Neuronal stem cell (in vitro differentiated cells): Measurements from ENCODE around the gene SPIN1.

Experiments
- DNase-seq: peaks from one replicate; pipeline ENCODE4 v3.0.0-alpha.2; 2013; ENCODE audit warnings: low spot score
- H2AFZ ChIP-seq: one replicate; pipeline ENCODE4 v1.6.1; 2013; ENCODE audit warnings: mild to moderate bottlenecking, low read length, inconsistent platforms
- H2AK5ac ChIP-seq: 2 replicates; pipeline ENCODE4 v1.6.1; 2013; ENCODE audit warnings: low read depth, mild to moderate bottlenecking, inconsistent platforms, low read length, moderate library complexity, mixed read lengths
- H2BK120ac ChIP-seq: 2 replicates; pipeline ENCODE4 v1.6.1; 2013; ENCODE audit warnings: low read depth, mild to moderate bottlenecking, inconsistent platforms, low read length, moderate library complexity, mixed read lengths
- H2BK12ac ChIP-seq: one replicate; pipeline ENCODE4 v1.6.1; 2013; ENCODE audit warnings: low read length, inconsistent platforms
- H2BK15ac ChIP-seq: 2 replicates; pipeline ENCODE4 v1.6.1; 2013; ENCODE audit warnings: mild to moderate bottlenecking, low read length, inconsistent platforms, mixed read lengths
- H2BK5ac ChIP-seq: one replicate; pipeline ENCODE4 v1.6.1; 2013; ENCODE audit warnings: inconsistent platforms, mild to moderate bottlenecking, low read length, moderate library complexity
- H3K14ac ChIP-seq: one replicate; pipeline ENCODE4 v1.6.1; 2013; ENCODE audit warnings: low read length, inconsistent platforms
- H3K18ac ChIP-seq: 2 replicates; pipeline ENCODE4 v1.6.1; 2013; ENCODE audit warnings: low read length, inconsistent platforms
- H3K23ac ChIP-seq: 2 replicates; pipeline ENCODE4 v1.6.1; 2013; ENCODE audit warnings: low read depth, mild to moderate bottlenecking, mixed read lengths, low read length, inconsistent platforms; ENCODE audit not compliant: poor library complexity
- H3K27ac ChIP-seq: replicated peaks from 3 replicates; pipeline ENCODE4 v1.5.1; 2013; ENCODE audit warnings: low read length, inconsistent platforms
- H3K27me3 ChIP-seq, 3 experiments: 2 replicates each; pipeline ENCODE4 v1.6.1; 2013; ENCODE audit warnings: low read length in 3 of 3, mild to moderate bottlenecking in 2 of 3, inconsistent platforms in 1 of 3, low read depth in 1 of 3, mixed read lengths in 1 of 3, moderate library complexity in 1 of 3; ENCODE audit not compliant: control insufficient read depth in 3 of 3, insufficient read depth in 3 of 3
- H3K36me3 ChIP-seq, 2 donors: replicated peaks in 1 of 2; 2 replicates each; pipeline ENCODE4 v1.6.1; 2013; ENCODE audit warnings: low read length in 2 of 2; ENCODE audit not compliant: control insufficient read depth in 2 of 2, insufficient read depth in 2 of 2
- H3K4ac ChIP-seq: 2 replicates; pipeline ENCODE4 v1.6.1; 2013; ENCODE audit warnings: inconsistent platforms, mild to moderate bottlenecking, low read length, moderate library complexity
- H3K4me1 ChIP-seq, 2 donors: 1 replicate in 1 of 2; 2 replicates in 1 of 2; pipeline ENCODE4 v1.6.1; 2013; ENCODE audit warnings: low read length in 2 of 2, low read depth in 1 of 2; ENCODE audit not compliant: control insufficient read depth in 2 of 2, insufficient read depth in 1 of 2
- H3K4me2 ChIP-seq: one replicate; pipeline ENCODE4 v1.6.1; 2013; ENCODE audit warnings: mild to moderate bottlenecking, low read length, inconsistent platforms; ENCODE audit not compliant: insufficient read depth, poor library complexity, severe bottlenecking
- H3K4me3 ChIP-seq, 2 donors: 2 replicates each; pipeline ENCODE4 v1.5.1; 2013; ENCODE audit warnings: low read length in 2 of 2, mild to moderate bottlenecking in 2 of 2, inconsistent platforms in 1 of 2, moderate library complexity in 1 of 2
- H3K79me1 ChIP-seq: one replicate; pipeline ENCODE4 v1.6.1; 2013; ENCODE audit warnings: low read depth, mild to moderate bottlenecking, inconsistent platforms, low read length, moderate library complexity
- H3K9ac ChIP-seq: one replicate; pipeline ENCODE4 v1.6.1; 2013; ENCODE audit warnings: mild to moderate bottlenecking, low read depth, low read length, inconsistent platforms; ENCODE audit not compliant: poor library complexity
- H3K9me3 ChIP-seq, 2 donors: replicated peaks in 1 of 2; 2 replicates each; pipeline versions ENCODE3 to v1.6.1; 2013; ENCODE audit warnings: low read length in 2 of 2, mild to moderate bottlenecking in 2 of 2, inconsistent platforms in 1 of 2, low read depth in 1 of 2, mixed read lengths in 1 of 2, moderate library complexity in 1 of 2; ENCODE audit not compliant: control insufficient read depth in 2 of 2, insufficient read depth in 1 of 2
- H4K8ac ChIP-seq: one replicate; pipeline ENCODE4 v1.6.1; 2013; ENCODE audit warnings: low read depth, mild to moderate bottlenecking, inconsistent platforms, low read length, moderate library complexity
- H4K91ac ChIP-seq: one replicate; pipeline ENCODE4 v1.6.1; 2013; ENCODE audit warnings: low read length, low read depth, mild to moderate bottlenecking, inconsistent platforms; ENCODE audit not compliant: poor library complexity
- WGBS, 2 donors: extraction: QIAGEN DNeasy Blood & Tissue Kit; methylation state at CpG; one replicate each; pipeline ENCODE4 v1.1.7; 2013; ENCODE audit warnings: missing lambda C conversion rate in 2 of 2, mixed read lengths in 1 of 2; ENCODE audit not compliant: insufficient read length in 2 of 2, insufficient replicate concordance in 1 of 2; ENCODE audit errors: extremely low coverage in 2 of 2; 5-methylcytosine and 5-hydroxymethylcytosine counted together

SPIN1 gene

GRCh38 chr9:88503845-88504764 is 115.9 kb downstream of the SPIN1 start:
- peak overlapping the region; percentile 4 for H2AK5ac ChIP-seq
- no peak overlapping the region for H3K14ac ChIP-seq
- no peak overlapping the region for H2AFZ ChIP-seq
- peak overlapping the region; percentile 50 for H2BK12ac ChIP-seq
- no peak overlapping the region for H2BK120ac ChIP-seq
- no peak overlapping the region for H3K23ac ChIP-seq
- H4K8ac ChIP-seq, result no peak overlapping the region
- H3K4me2 ChIP-seq, result no peak overlapping the region
- no peak overlapping the region for H2BK15ac ChIP-seq
- WGBS, 2 donors, result 100% methylated on average over 1 to 5 of the region's 17 CpGs
- no peaks in the 10 kb centered on the region for H3K79me1 ChIP-seq
- no peak overlapping the region for H3K4ac ChIP-seq
- peaks cover 0 to 7% of the 10 kb centered on the region in 2 donors for H3K4me1 ChIP-seq
- peak overlapping the region in 1 of 2 donors; percentile 68 for H3K4me3 ChIP-seq
- peaks cover 0 to 7% of the 10 kb centered on the region in 2 donors for H3K9me3 ChIP-seq
- H3K9ac ChIP-seq, result peak overlapping the region; percentile 74
- no peak overlapping the region for H3K27ac ChIP-seq
- no peak for DNase-seq
- H3K18ac ChIP-seq, result no peak overlapping the region
- H2BK5ac ChIP-seq, result no peak overlapping the region
- peak overlapping the region; percentile 3 for H4K91ac ChIP-seq
- no peaks in the 10 kb centered on the region for H3K27me3 ChIP-seq
- no peaks in the 10 kb centered on the region for H3K36me3 ChIP-seq

GRCh38 chr9:88508326-88508725 is 120.1 kb downstream of the SPIN1 start:
- Histone ChIP-seq H3K9ac (no peak overlapping the region), H2BK15ac (no peak overlapping the region), H3K23ac (no peak overlapping the region), H3K27me3 (no peaks in the 10 kb centered on the region), H3K27ac (no peak overlapping the region), H4K91ac (no peak overlapping the region), H3K14ac (no peak overlapping the region), H3K4me3 (no peak overlapping the region), H2AFZ (no peak overlapping the region), H3K4me2 (no peak overlapping the region), H3K4ac (no peak overlapping the region), H2BK5ac (no peak overlapping the region), H3K18ac (no peak overlapping the region), H2BK120ac (no peak overlapping the region), H3K9me3 (peaks cover 0 to 7% of the 10 kb centered on the region in 2 donors), H2AK5ac (no peak overlapping the region), H3K79me1 (no peaks in the 10 kb centered on the region), H3K36me3 (no peaks in the 10 kb centered on the region), H2BK12ac (no peak overlapping the region), H4K8ac (no peak overlapping the region), H3K4me1 (no peaks in the 10 kb centered on the region)
- WGBS, 2 donors, result no CpG with 5 or more reads among the region's 2 CpGs
- no peak for DNase-seq

- no peak overlapping the region for H3K4me2 ChIP-seq
- H3K4me3 ChIP-seq, result no peak overlapping the region
- H3K36me3 ChIP-seq, result no peaks in the 10 kb centered on the region
- H3K9me3 ChIP-seq, result peaks cover 0 to 1% of the 10 kb centered on the region in 2 donors
- no peak overlapping the region for H3K4ac ChIP-seq
- DNase-seq, result no peak
- no peak overlapping the region for H3K9ac ChIP-seq
- no peaks in the 10 kb centered on the region for H3K4me1 ChIP-seq
- no peak overlapping the region for H2BK15ac ChIP-seq
- H2AK5ac ChIP-seq, result no peak overlapping the region
- H2BK12ac ChIP-seq, result no peak overlapping the region
- H3K23ac ChIP-seq, result no peak overlapping the region
- no peak overlapping the region for H2AFZ ChIP-seq
- H2BK5ac ChIP-seq, result no peak overlapping the region
- no peaks in the 10 kb centered on the region for H3K27me3 ChIP-seq
- H3K14ac ChIP-seq, result no peak overlapping the region
- no peak overlapping the region for H3K27ac ChIP-seq
- no peak overlapping the region for H4K8ac ChIP-seq
- WGBS, 2 donors, result 100% methylated on average over 1 to 2 of the region's 4 CpGs
- H2BK120ac ChIP-seq, result no peak overlapping the region
- H4K91ac ChIP-seq, result no peak overlapping the region
- H3K79me1 ChIP-seq, result no peaks in the 10 kb centered on the region
- H3K18ac ChIP-seq, result no peak overlapping the region
Measured at GRCh38 chr9:88511906-88512305, 123.7 kb downstream of the SPIN1 start.

GRCh38 chr9:88514247-88514646 is 126.0 kb downstream of the SPIN1 start:
- Histone ChIP-seq H3K4me3 (no peak overlapping the region), H3K36me3 (no peaks in the 10 kb centered on the region), H3K4ac (no peak overlapping the region), H3K4me1 (no peaks in the 10 kb centered on the region), H3K23ac (no peak overlapping the region), H4K8ac (no peak overlapping the region), H3K4me2 (no peak overlapping the region), H2AFZ (no peak overlapping the region), H2BK5ac (no peak overlapping the region), H3K27me3 (no peaks in the 10 kb centered on the region), H2BK15ac (no peak overlapping the region), H3K18ac (no peak overlapping the region), H3K27ac (no peak overlapping the region), H3K79me1 (no peaks in the 10 kb centered on the region), H2BK12ac (no peak overlapping the region), H3K14ac (no peak overlapping the region), H2BK120ac (no peak overlapping the region), H4K91ac (no peak overlapping the region), H2AK5ac (no peak overlapping the region), H3K9ac (no peak overlapping the region), H3K9me3 (no peaks in the 10 kb centered on the region)
- no CpG with 5 or more reads among the region's 6 CpGs for WGBS, 2 donors
- no peak for DNase-seq
